Stimulated activated memory B cell treated with anti-CD40 and anti-IgM and Interleukin-4, amounts not matched to agents 10 μg/mL and 1 μg/mL and 100 μg/mL, for 72 hours (primary cell): ENCODE results near the gene GOLM1.
"Not testable (repeated sequence)": the region's sequence is repeated elsewhere in the genome, so short reads cannot be mapped to it uniquely, and the experiment has no call there.

Source experiments
- ATAC-seq: fragments of 150-1000 bp; cut with Tn5 transposase; 2 replicates; pipeline ENCODE4 v1.10.0; 2021
- H3K27ac Mint-ChIP-seq: one replicate; pipeline ENCODE4 v1.8.0; 2022; ENCODE audit warnings: mild to moderate bottlenecking, mixed read lengths
- H3K27me3 Mint-ChIP-seq: one replicate; pipeline ENCODE4 v1.8.0; 2022; ENCODE audit warnings: mixed read lengths
- H3K36me3 Mint-ChIP-seq: one replicate; pipeline ENCODE4 v1.8.0; 2022; ENCODE audit warnings: mixed read lengths
- H3K4me1 Mint-ChIP-seq: one replicate; pipeline ENCODE4 v1.8.0; 2022; ENCODE audit warnings: mixed read lengths
- H3K4me3 Mint-ChIP-seq: one replicate; pipeline ENCODE4 v1.8.0; 2022; ENCODE audit warnings: mild to moderate bottlenecking, moderate library complexity, mixed read lengths
- H3K9me3 Mint-ChIP-seq: one replicate; pipeline ENCODE4 v1.8.0; 2022; ENCODE audit warnings: mixed read lengths

The GOLM1 gene, protein sequence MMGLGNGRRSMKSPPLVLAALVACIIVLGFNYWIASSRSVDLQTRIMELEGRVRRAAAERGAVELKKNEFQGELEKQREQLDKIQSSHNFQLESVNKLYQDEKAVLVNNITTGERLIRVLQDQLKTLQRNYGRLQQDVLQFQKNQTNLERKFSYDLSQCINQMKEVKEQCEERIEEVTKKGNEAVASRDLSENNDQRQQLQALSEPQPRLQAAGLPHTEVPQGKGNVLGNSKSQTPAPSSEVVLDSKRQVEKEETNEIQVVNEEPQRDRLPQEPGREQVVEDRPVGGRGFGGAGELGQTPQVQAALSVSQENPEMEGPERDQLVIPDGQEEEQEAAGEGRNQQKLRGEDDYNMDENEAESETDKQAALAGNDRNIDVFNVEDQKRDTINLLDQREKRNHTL

GRCh38 chr9:86098824-86099700, at the start of gene GOLM1:
Gene GOLM1 (minus strand): TSS chr9:86099558. CDS start chr9:86079320, 20,238 bp downstream.
- H3K4me1 Mint-ChIP-seq = peaks cover 16% of the 10 kb centered on the region
- peak; percentile 78 for ATAC-seq
- no peaks in the 10 kb centered on the region for H3K9me3 Mint-ChIP-seq
- H3K27ac Mint-ChIP-seq = peak within 1 kb of the TSS; percentile 62
- H3K4me3 Mint-ChIP-seq = peak within 1 kb of the TSS; percentile 85
- peaks cover 38% of the 10 kb centered on the region for H3K27me3 Mint-ChIP-seq
- no peaks in the 10 kb centered on the region for H3K36me3 Mint-ChIP-seq

GRCh38 chr9:86146671-86147070, 47.3 kb upstream of the GOLM1 start:
- not testable (repeated sequence) for ATAC-seq, H3K4me3 Mint-ChIP-seq, H3K36me3 Mint-ChIP-seq, H3K4me1 Mint-ChIP-seq, H3K27ac Mint-ChIP-seq
- Mint-ChIP-seq H3K27me3 (peaks cover 33% of the 10 kb centered on the region), H3K9me3 (peaks cover 15% of the 10 kb centered on the region)

DNA sequence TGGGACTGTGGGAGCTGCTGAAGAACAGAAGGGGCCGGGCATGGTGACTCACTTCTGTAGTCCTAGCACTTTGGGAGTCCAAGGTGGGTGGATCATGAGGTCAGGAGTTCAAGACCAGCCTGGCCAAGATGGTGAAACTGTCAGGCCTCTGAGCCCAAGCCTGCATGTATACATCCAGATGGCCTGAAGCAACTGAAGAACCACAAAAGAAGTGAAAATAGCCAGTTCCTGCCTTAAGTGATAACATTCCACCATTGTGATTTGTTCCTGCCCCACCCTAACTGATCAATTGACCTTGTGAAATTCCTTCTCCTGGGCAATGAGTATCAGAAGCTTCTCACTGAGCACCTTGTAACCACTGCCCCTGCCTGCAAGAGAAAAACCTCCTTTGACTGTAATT, 46.6 kb upstream of the GOLM1 start:
- not testable (repeated sequence) for H3K4me1 Mint-ChIP-seq, H3K36me3 Mint-ChIP-seq, ATAC-seq, H3K27ac Mint-ChIP-seq, H3K4me3 Mint-ChIP-seq
- Mint-ChIP-seq H3K27me3 (peaks cover 41% of the 10 kb centered on the region), H3K9me3 (peaks cover 15% of the 10 kb centered on the region)

DNA sequence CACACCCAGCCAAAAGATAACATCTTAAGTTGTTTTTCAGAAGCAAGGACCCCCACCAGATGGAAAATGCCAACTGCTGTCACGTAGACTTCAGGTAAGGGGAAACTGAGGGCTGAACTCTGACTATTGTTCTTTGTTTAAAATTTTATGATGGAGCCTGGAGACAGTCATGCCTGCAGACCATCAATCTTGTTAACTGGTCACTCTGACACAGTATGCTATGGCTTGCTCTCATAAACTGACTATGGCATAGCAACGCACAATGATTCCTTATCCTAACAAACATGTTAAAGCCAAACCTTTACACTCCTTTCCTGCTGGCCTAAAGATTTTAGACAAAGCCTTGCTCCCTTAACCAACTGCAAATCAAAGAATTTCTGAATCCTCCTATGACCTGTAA, 43.6 kb upstream of the GOLM1 start:
- no peak for ATAC-seq
- Mint-ChIP-seq H3K9me3 (peaks cover 15% of the 10 kb centered on the region), H3K27ac (no peak overlapping the region), H3K36me3 (no peaks in the 10 kb centered on the region), H3K4me1 (no peaks in the 10 kb centered on the region), H3K27me3 (peaks cover 35% of the 10 kb centered on the region), H3K4me3 (no peak overlapping the region)

DNA sequence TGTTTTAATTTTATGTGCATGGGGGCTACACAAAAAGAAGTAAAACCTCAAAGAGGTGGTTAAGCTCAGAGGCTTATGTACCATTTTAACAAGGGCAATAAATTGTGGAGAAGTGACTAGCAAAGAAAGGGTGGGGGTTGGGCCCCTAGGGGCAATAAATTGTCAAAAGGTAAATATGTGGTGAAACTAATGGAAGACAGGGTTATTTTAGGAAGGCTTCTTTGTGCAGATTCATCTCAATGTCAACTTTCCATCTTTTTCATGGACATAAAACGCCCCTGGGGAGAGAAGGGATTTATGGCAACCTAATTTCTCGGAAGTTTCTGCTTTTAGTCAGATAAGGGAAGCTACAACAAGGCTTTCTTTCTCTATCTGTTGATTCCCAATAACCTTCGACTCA, 42.5 kb upstream of the GOLM1 start:
- no peaks in the 10 kb centered on the region for H3K36me3 Mint-ChIP-seq
- no peak for ATAC-seq
- peaks cover 10% of the 10 kb centered on the region for H3K9me3 Mint-ChIP-seq
- H3K4me3 Mint-ChIP-seq = no peak overlapping the region
- H3K4me1 Mint-ChIP-seq = no peaks in the 10 kb centered on the region
- H3K27ac Mint-ChIP-seq = no peak overlapping the region
- H3K27me3 Mint-ChIP-seq = peaks cover 35% of the 10 kb centered on the region

DNA sequence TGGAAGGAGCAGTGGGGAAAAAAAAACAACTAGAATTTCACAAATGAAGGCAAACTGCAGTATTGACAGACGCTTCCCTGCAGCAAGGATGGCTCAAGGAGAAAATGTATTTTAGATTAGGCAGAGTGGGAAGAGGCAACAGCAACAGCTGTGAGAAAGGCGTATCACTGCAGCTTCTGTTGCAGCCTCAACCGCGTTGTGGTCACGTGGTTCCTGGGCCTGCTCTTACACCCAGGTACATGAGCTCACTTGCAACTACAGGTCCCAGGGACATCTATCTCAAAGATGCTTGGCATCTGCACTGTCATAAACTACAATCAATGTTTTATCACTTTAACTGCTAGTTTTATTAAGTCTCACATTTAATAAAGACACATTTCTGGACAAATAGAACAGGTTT, 36.0 kb upstream of the GOLM1 start:
- H3K27ac Mint-ChIP-seq = no peak overlapping the region
- H3K4me1 Mint-ChIP-seq = no peaks in the 10 kb centered on the region
- no peak for ATAC-seq
- no peak overlapping the region for H3K4me3 Mint-ChIP-seq
- no peaks in the 10 kb centered on the region for H3K36me3 Mint-ChIP-seq
- H3K27me3 Mint-ChIP-seq = peaks cover 5% of the 10 kb centered on the region
- peaks cover 6% of the 10 kb centered on the region for H3K9me3 Mint-ChIP-seq

- H3K36me3 Mint-ChIP-seq = no peaks in the 10 kb centered on the region
- H3K27ac Mint-ChIP-seq = no peak overlapping the region
- no peak for ATAC-seq
- peaks cover 6% of the 10 kb centered on the region for H3K9me3 Mint-ChIP-seq
- no peaks in the 10 kb centered on the region for H3K27me3 Mint-ChIP-seq
- H3K4me1 Mint-ChIP-seq = no peaks in the 10 kb centered on the region
- H3K4me3 Mint-ChIP-seq = no peak overlapping the region
Observed at GRCh38 chr9:86134361-86134760, 35.0 kb upstream of the GOLM1 start.

GRCh38 chr9:86128235-86128822, 29.0 kb upstream of the GOLM1 start:
- H3K27ac Mint-ChIP-seq = no peak overlapping the region
- H3K4me3 Mint-ChIP-seq = no peak overlapping the region
- H3K9me3 Mint-ChIP-seq = peaks cover 6% of the 10 kb centered on the region
- H3K4me1 Mint-ChIP-seq = no peaks in the 10 kb centered on the region
- ATAC-seq = no peak
- no peaks in the 10 kb centered on the region for H3K36me3 Mint-ChIP-seq
- H3K27me3 Mint-ChIP-seq = peaks cover 2% of the 10 kb centered on the region

- Mint-ChIP-seq H3K27me3 (peaks cover 7% of the 10 kb centered on the region), H3K4me3 (no peak overlapping the region), H3K4me1 (no peaks in the 10 kb centered on the region), H3K27ac (no peak overlapping the region), H3K36me3 (no peaks in the 10 kb centered on the region), H3K9me3 (peaks cover 4% of the 10 kb centered on the region)
- ATAC-seq = peak; percentile 12
Observed at GRCh38 chr9:86126998-86127972, 27.9 kb upstream of the GOLM1 start.

DNA sequence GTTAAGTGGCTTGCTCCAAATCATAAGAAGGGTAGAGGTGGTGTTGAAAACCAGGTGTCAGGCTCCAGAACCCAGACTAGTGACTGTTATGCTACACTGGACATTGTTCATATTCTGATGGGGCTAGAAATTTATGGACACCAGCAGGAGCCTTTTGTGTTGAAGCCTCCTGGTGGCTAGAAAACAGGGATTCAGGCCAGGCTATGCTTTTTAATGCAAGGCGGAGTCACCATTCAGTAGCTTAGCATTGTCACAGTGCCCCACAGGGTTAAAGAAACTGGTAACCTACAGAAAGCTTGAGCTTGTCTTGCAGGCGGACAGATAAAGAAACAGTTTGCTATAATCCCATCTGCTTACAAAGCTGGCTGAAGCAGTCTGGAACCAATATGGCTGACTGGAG, 23.0 kb upstream of the GOLM1 start:
- no peaks in the 10 kb centered on the region for H3K36me3 Mint-ChIP-seq
- H3K9me3 Mint-ChIP-seq = no peaks in the 10 kb centered on the region
- H3K27ac Mint-ChIP-seq = no peak overlapping the region
- no peak overlapping the region for H3K4me3 Mint-ChIP-seq
- ATAC-seq = no peak
- H3K27me3 Mint-ChIP-seq = peaks cover 7% of the 10 kb centered on the region
- H3K4me1 Mint-ChIP-seq = no peaks in the 10 kb centered on the region

DNA sequence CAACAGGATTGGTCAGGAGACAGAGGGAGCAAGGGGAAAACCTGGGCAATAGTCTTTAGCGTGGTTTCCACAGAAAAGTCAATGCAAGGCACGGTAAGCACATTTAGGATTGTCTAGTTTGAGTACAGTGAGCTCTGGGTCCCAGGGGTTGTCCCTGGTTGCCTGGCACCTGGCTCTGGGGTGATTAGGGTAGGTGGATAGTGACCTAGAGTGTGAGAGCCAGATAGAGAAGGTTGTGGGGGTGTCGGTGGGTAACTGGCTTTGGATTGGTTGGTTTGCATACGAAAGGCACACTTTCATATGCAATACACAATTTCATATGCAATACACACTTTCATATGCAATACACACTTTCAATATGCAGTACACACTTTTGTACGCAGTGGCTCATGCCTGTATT, 20.1 kb upstream of the GOLM1 start:
- peaks cover 17% of the 10 kb centered on the region for H3K27me3 Mint-ChIP-seq
- no peak overlapping the region for H3K27ac Mint-ChIP-seq
- H3K9me3 Mint-ChIP-seq = no peaks in the 10 kb centered on the region
- H3K4me3 Mint-ChIP-seq = no peak overlapping the region
- no peaks in the 10 kb centered on the region for H3K36me3 Mint-ChIP-seq
- ATAC-seq = no peak
- H3K4me1 Mint-ChIP-seq = no peaks in the 10 kb centered on the region

DNA sequence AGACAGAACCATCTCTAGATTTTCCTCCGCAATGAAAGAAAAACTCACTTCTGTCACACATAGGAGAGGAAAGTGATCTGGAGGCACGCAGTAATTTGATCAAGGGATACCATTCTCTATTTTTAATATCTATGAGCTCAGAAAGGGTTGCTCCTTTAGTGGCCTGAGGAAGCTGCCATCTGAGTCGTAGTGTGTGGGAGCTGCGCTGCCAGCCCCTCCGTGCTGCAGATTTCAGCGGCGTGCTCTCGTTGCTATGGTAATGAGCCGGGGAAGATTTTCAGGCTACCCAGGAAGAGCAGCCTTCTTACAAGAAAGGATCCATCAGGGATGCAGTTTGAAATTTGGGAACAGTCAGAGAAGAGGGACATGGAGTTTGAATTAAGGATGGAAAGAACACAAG, 17.1 kb upstream of the GOLM1 start:
- Mint-ChIP-seq H3K4me3 (no peak overlapping the region), H3K36me3 (no peaks in the 10 kb centered on the region), H3K27me3 (peaks cover 21% of the 10 kb centered on the region), H3K27ac (no peak overlapping the region), H3K9me3 (peaks cover 3% of the 10 kb centered on the region), H3K4me1 (no peaks in the 10 kb centered on the region)
- no peak for ATAC-seq

GRCh38 chr9:86115886-86116285, 16.5 kb upstream of the GOLM1 start:
- peaks cover 3% of the 10 kb centered on the region for H3K9me3 Mint-ChIP-seq
- no peaks in the 10 kb centered on the region for H3K4me1 Mint-ChIP-seq
- no peak overlapping the region for H3K27ac Mint-ChIP-seq

DNA sequence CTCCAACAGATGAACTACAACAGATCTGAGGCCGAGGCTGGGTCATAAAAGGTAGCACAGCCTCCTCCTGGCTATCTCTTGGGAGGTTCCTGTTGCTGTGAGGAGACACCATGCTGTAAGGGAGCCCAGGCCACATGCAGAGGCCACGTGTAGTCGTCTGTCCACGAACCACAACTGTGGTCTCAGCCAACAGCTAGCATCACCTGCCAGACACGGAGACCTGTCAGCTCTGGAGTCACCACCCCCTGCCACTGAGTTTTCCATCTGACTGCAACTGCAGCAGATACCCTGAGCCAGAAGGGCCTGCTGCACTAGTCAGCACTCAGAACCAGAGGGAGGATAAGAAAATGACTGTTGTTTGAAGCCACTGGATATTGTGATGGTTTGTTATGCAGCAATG, 12.7 kb upstream of the GOLM1 start:
- H3K27ac Mint-ChIP-seq = no peak overlapping the region
- no peaks in the 10 kb centered on the region for H3K36me3 Mint-ChIP-seq
- ATAC-seq = no peak
- H3K9me3 Mint-ChIP-seq = peaks cover 3% of the 10 kb centered on the region
- no peak overlapping the region for H3K4me3 Mint-ChIP-seq
- H3K27me3 Mint-ChIP-seq = peaks cover 36% of the 10 kb centered on the region
- peaks cover 2% of the 10 kb centered on the region for H3K4me1 Mint-ChIP-seq

More at GRCh38 chr9:86115886-86116285, 16.5 kb upstream of the GOLM1 start:
- H3K36me3 Mint-ChIP-seq = no peaks in the 10 kb centered on the region
- ATAC-seq = peak; percentile 32
- H3K27me3 Mint-ChIP-seq = peaks cover 23% of the 10 kb centered on the region
- no peak overlapping the region for H3K4me3 Mint-ChIP-seq
